Liver (tissue), 9 donors: ENCODE results near the gene ZNF735. TPM values are rescaled to one million over a fixed set of nuclear protein-coding genes. Genes with fewer than 3 reads are reported as not detected.

ENCODE experiments used
- DNase-seq: peaks from one replicate; pipeline ENCODE4 v3.0.0-alpha.2; 2017; ENCODE audit warnings: low spot score
- H3K27ac ChIP-seq, 2 donors: one replicate each; pipeline ENCODE4 v1.7.0; 2013; ENCODE audit warnings: inconsistent platforms in 2 of 2, low read length in 2 of 2, control low read depth in 1 of 2, low read depth in 1 of 2, mild to moderate bottlenecking in 1 of 2
- H3K27me3 ChIP-seq, 4 donors: one replicate each; pipeline versions ENCODE4 v1.6.1 to v1.7.0; 2013; ENCODE audit warnings: low read length in 3 of 4, inconsistent platforms in 1 of 4, mild to moderate bottlenecking in 1 of 4, moderate library complexity in 1 of 4; ENCODE audit not compliant: control insufficient read depth in 4 of 4, insufficient read depth in 4 of 4
- H3K36me3 ChIP-seq, 4 donors: one replicate each; pipeline versions ENCODE4 v1.6.1 to v1.7.0; 2013; ENCODE audit warnings: low read length in 3 of 4, mild to moderate bottlenecking in 3 of 4, low read depth in 1 of 4, moderate library complexity in 1 of 4; ENCODE audit not compliant: control insufficient read depth in 4 of 4, insufficient read depth in 3 of 4
- H3K4me1 ChIP-seq, 4 donors: one replicate each; pipeline versions ENCODE4 v1.6.1 to v1.7.0; 2013; ENCODE audit warnings: low read length in 3 of 4, mild to moderate bottlenecking in 3 of 4, moderate library complexity in 1 of 4; ENCODE audit not compliant: control insufficient read depth in 4 of 4, insufficient read depth in 4 of 4
- H3K4me3 ChIP-seq, 3 donors: one replicate each; pipeline versions ENCODE4 v1.6.1 to v1.7.0; 2013; ENCODE audit warnings: low read length in 3 of 3, control low read depth in 1 of 3, low read depth in 1 of 3, mild to moderate bottlenecking in 1 of 3
- H3K9ac ChIP-seq, 2 donors: one replicate each; pipeline ENCODE4 v1.7.0; 2013; ENCODE audit warnings: low read length in 2 of 2, mild to moderate bottlenecking in 2 of 2, moderate library complexity in 2 of 2, control low read depth in 1 of 2, low read depth in 1 of 2
- H3K9me3 ChIP-seq, 4 donors: one replicate each; pipeline versions ENCODE4 v1.6.1 to v1.7.0; 2013; ENCODE audit warnings: low read length in 3 of 4; ENCODE audit not compliant: control insufficient read depth in 4 of 4
- CTCF ChIP-seq: fragments of 150-350 bp; IDR thresholded peaks from 2 replicates; pipeline ENCODE4 v1.5.1; 2017; ENCODE audit warnings: improper control_type of control experiment, low read depth, low read length; ENCODE audit not compliant: missing input control
- EGR1 ChIP-seq, 2 donors: IDR thresholded peaks; 2 replicates each; pipeline ENCODE4 v1.6.1; 2016 to 2018; ENCODE audit warnings: antibody characterized with exemption in 2 of 2, low read depth in 2 of 2
- FOXA1 ChIP-seq: IDR thresholded peaks from 2 replicates; pipeline ENCODE4 v1.6.1; 2016; ENCODE audit warnings: antibody characterized with exemption
- FOXA2 ChIP-seq: IDR thresholded peaks from 2 replicates; pipeline ENCODE4 v1.6.1; 2016; ENCODE audit warnings: antibody characterized with exemption
- GABPA ChIP-seq, 2 donors: IDR thresholded peaks in 1 of 2; conservative IDR thresholded peaks in 1 of 2; 2 replicates each; pipeline ENCODE4 v1.6.1; 2016; ENCODE audit warnings: antibody characterized with exemption in 2 of 2, mild to moderate bottlenecking in 1 of 2, moderate library complexity in 1 of 2
- HNF4G ChIP-seq: IDR thresholded peaks from 2 replicates; pipeline ENCODE4 v1.6.1; 2016; ENCODE audit warnings: antibody characterized with exemption
- MAX ChIP-seq: IDR thresholded peaks from 2 replicates; pipeline ENCODE4 v1.6.1; 2016; ENCODE audit warnings: antibody characterized with exemption
- NR2F2 ChIP-seq: IDR thresholded peaks from 2 replicates; pipeline ENCODE4 v1.6.1; 2016; ENCODE audit warnings: antibody characterized with exemption
- RAD21 ChIP-seq, 2 donors: IDR thresholded peaks; 2 replicates each; pipeline ENCODE4 v1.6.1; 2016; ENCODE audit warnings: antibody characterized with exemption in 2 of 2, mild to moderate bottlenecking in 2 of 2
- REST ChIP-seq: IDR thresholded peaks from 2 replicates; pipeline ENCODE4 v1.6.1; 2016; ENCODE audit warnings: antibody characterized with exemption, mild to moderate bottlenecking
- RXRA ChIP-seq, 2 donors: IDR thresholded peaks; 2 replicates each; pipeline ENCODE4 v1.6.1; 2017 to 2018; ENCODE audit warnings: antibody characterized with exemption in 2 of 2, mild to moderate bottlenecking in 1 of 2
- SP1 ChIP-seq: IDR thresholded peaks from 2 replicates; pipeline ENCODE4 v1.6.1; 2018; ENCODE audit warnings: antibody characterized with exemption, mild to moderate bottlenecking
- TAF1 ChIP-seq: conservative IDR thresholded peaks from 2 replicates; pipeline ENCODE4 v1.6.1; 2016; ENCODE audit warnings: antibody characterized with exemption, mild to moderate bottlenecking
- YY1 ChIP-seq: IDR thresholded peaks from 2 replicates; pipeline ENCODE4 v1.6.1; 2016; ENCODE audit warnings: antibody characterized with exemption, mild to moderate bottlenecking
- WGBS: extraction: QIAGEN DNeasy Blood & Tissue Kit; methylation state at CpG from one replicate; pipeline ENCODE4 v1.1.7; 2013; 5-methylcytosine and 5-hydroxymethylcytosine counted together
- polyA plus RNA-seq, 2 donors: library from polyadenylated mRNA; stranded (reverse) in 1 of 2; unstranded in 1 of 2; fragments of 200-250 nt in 1 of 2; fragments of >200 nt in 1 of 2; fragmentation: Nextera tagmentation in 1 of 2; extraction: Ambion mirVana in 1 of 2; gene quantifications; one replicate each; pipeline versions ENCODE4 v1.2.1 to v1.2.3, GENCODE V29; 2013 to 2015
- total RNA-seq, 2 donors: library from RNA; depleted of rRNA; stranded (reverse); fragments of >200 nt; gene quantifications; one replicate each; pipeline ENCODE4 v1.2.3, GENCODE V29; 2014
- donor health status: healthy.
- donor health status: healthy.
- donor health status: healthy.
- donor health status: healthy.
- donor health status: healthy.

Gene ZNF735
- total and polyA plus RNA-seq, 4 donors: not detected

- peak; percentile 39 for DNase-seq
- Histone ChIP-seq H3K27me3 (peaks cover 0 to 5% (median 0%) of the 10 kb centered on the region in 4 donors), H3K9ac (no peak overlapping the region), H3K36me3 (no peaks in the 10 kb centered on the region), H3K27ac (no peak overlapping the region), H3K9me3 (peaks cover 0 to 5% (median 2%) of the 10 kb centered on the region in 4 donors), H3K4me1 (peaks cover 0 to 10% (median 0%) of the 10 kb centered on the region in 4 donors), H3K4me3 (no peak overlapping the region)
- peak; percentile 79 for TF ChIP-seq CTCF
- peak; percentile 59 to 76 for TF ChIP-seq RAD21 (IDR thresholded peaks at IDR 0.05)
- TF ChIP-seq RXRA (IDR thresholded peaks at IDR 0.05): no peak
- 22% methylated on average over 31 of the region's 31 CpGs for WGBS
Measured at GRCh38 chr7:64183126-64183742, 23.8 kb upstream of the ZNF735 start.

- peaks cover 0 to 5% (median 2%) of the 10 kb centered on the region in 4 donors for H3K9me3 ChIP-seq
- TF ChIP-seq RXRA (IDR thresholded peaks at IDR 0.05) (no peak), SP1 (no peak), FOXA1 (no peak), EGR1 (IDR thresholded peaks at IDR 0.05; ENCODE audit: low read depth in 2 of 2) (no peak)
Measured at GRCh38 chr7:64183827-64184372, 23.1 kb upstream of the ZNF735 start.

GRCh38 chr7:64184376-64184775 lies 22.6 kb upstream of the ZNF735 start:
- Histone ChIP-seq H3K27me3 (peaks cover 0 to 5% (median 0%) of the 10 kb centered on the region in 4 donors), H3K36me3 (no peaks in the 10 kb centered on the region), H3K27ac (no peak overlapping the region), H3K9me3 (peaks cover 0 to 5% (median 2%) of the 10 kb centered on the region in 4 donors), H3K4me1 (peaks cover 0 to 10% (median 0%) of the 10 kb centered on the region in 4 donors), H3K4me3 (no peak overlapping the region), H3K9ac (no peak overlapping the region)
- no peak for DNase-seq
- 90% methylated on average over 12 of the region's 12 CpGs for WGBS
- TF ChIP-seq MAX (no peak), EGR1 (IDR thresholded peaks at IDR 0.05; ENCODE audit: low read depth in 2 of 2) (no peak), CTCF (no peak), HNF4G (no peak), TAF1 (no peak), YY1 (no peak), NR2F2 (no peak), REST (no peak), RXRA (IDR thresholded peaks at IDR 0.05) (no peak), SP1 (no peak), GABPA (IDR thresholded peaks at IDR 0.05 in 1 of 2, conservative IDR thresholded peaks at IDR 0.05 in 1 of 2) (no peak), FOXA2 (no peak)

More at GRCh38 chr7:64183827-64184372, 23.1 kb upstream of the ZNF735 start:
- H3K27ac ChIP-seq: no peak overlapping the region
- H3K4me1 ChIP-seq: peaks cover 0 to 10% (median 0%) of the 10 kb centered on the region in 4 donors
- peaks cover 0 to 5% (median 0%) of the 10 kb centered on the region in 4 donors for H3K27me3 ChIP-seq
- 93% methylated on average over 13 of the region's 13 CpGs for WGBS
- no peak for DNase-seq
- H3K4me3 ChIP-seq: no peak overlapping the region
- no peaks in the 10 kb centered on the region for H3K36me3 ChIP-seq
- no peak overlapping the region for H3K9ac ChIP-seq
